Measurements from ENCODE around the gene NOTUM. TPM values are rescaled to one million over a fixed set of nuclear protein-coding genes. Genes with fewer than 3 reads are reported as not detected.
"Not testable (repeated sequence)": the region's sequence is repeated elsewhere in the genome, so short reads cannot be mapped to it uniquely, and the experiment has no call there.

NOTUM gene
- total RNA-seq, 4 donors from 2014 or later = 1.1 to 11.5 (median 1.5) TPM

DNA sequence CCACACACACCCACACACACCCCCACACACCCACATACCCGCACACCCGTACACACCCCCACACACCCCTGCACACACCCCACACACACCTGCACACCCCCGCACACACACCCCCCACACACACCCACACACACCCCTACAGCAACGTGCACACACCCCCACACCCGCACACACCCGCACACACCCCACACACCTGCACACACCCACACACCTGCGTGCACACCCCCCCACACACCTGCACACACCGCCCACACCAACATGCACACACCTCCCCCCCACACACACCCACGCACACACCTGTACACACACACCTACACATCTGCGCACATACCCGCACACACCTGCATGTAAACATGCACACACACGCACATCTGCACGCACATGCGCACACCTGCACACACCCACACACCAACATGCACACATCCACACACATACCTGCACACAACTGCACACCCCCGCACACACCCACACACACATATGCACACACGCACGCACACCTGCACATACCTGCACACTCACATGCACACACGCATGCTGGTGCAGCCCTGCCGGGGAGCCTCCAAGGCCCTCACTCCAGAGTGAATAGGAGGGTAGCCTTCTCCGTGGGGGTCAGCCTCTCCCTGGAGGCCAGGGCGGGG, 23.9 kb upstream of the NOTUM start:
- Histone ChIP-seq H3K27me3 (no peaks in the 10 kb centered on the region), H3K27ac (no peak overlapping the region), H3K36me3 (peaks cover 54% of the 10 kb centered on the region), H3K9me3 (no peaks in the 10 kb centered on the region), H3K4me1 (no peaks in the 10 kb centered on the region), H3K4me3 (no peak overlapping the region)
- no peak for DNase-seq (ENCODE audit: low spot score in 2 of 2)
- 85% methylated on average over 21 of the region's 21 CpGs for WGBS
- TF ChIP-seq POLR2AphosphoS5 (IDR thresholded peaks at IDR 0.05) (no peak), EP300 (IDR thresholded peaks at IDR 0.05) (no peak), POLR2A (IDR thresholded peaks at IDR 0.05) (no peak)
- TF ChIP-seq, protein P1, sequence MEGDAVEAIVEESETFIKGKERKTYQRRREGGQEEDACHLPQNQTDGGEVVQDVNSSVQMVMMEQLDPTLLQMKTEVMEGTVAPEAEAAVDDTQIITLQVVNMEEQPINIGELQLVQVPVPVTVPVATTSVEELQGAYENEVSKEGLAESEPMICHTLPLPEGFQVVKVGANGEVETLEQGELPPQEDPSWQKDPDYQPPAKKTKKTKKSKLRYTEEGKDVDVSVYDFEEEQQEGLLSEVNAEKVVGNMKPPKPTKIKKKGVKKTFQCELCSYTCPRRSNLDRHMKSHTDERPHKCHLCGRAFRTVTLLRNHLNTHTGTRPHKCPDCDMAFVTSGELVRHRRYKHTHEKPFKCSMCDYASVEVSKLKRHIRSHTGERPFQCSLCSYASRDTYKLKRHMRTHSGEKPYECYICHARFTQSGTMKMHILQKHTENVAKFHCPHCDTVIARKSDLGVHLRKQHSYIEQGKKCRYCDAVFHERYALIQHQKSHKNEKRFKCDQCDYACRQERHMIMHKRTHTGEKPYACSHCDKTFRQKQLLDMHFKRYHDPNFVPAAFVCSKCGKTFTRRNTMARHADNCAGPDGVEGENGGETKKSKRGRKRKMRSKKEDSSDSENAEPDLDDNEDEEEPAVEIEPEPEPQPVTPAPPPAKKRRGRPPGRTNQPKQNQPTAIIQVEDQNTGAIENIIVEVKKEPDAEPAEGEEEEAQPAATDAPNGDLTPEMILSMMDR (IDR thresholded peaks at IDR 0.05) = no peak

DNA sequence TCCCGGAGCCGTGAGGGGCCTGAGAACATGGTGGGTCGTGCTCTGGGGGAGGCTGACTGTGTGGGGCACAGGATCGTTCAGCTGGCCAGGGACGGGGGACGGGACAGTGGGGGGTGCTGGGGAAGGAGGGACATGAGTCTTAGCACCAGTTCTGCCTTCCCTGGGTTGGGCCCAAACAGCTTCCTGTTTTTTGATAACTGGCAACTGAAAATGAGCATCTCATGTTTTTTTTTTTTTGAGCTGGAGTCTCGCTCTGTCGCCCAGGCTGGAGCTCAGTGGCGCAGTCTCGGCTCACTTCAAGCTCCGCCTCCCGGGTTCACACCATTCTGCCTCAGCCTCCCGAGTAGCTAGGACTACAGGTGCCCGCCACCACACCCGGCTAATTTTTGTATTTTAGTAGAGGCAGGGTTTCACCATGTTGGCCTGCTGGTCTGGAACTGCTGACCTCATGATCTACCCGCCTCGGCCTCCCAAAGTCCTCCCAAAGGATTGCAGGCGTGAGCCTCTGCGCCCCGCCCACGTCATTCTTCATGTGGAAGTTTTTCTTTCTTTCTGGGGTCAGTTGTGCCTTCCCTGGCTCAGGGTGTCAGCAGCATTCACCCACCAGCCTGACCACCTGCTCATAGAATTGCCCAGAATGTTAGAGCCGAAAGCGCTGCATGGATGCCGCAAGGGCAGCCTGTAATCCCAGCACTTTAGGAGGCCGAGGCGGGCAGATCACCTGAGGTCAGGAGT, 22.8 kb upstream of the NOTUM start:
- peaks cover 58% of the 10 kb centered on the region for H3K36me3 ChIP-seq
- TF ChIP-seq EP300 (IDR thresholded peaks at IDR 0.05) (no peak), POLR2AphosphoS5 (IDR thresholded peaks at IDR 0.05) (no peak), POLR2A (IDR thresholded peaks at IDR 0.05) (no peak)
- TF ChIP-seq, protein P1 (IDR thresholded peaks at IDR 0.05) = no peak
- no peaks in the 10 kb centered on the region for H3K27me3 ChIP-seq
- no peak overlapping the region for H3K27ac ChIP-seq
- 89% methylated on average over 26 of the region's 26 CpGs for WGBS
- no peak for DNase-seq (ENCODE audit: low spot score in 2 of 2)
- H3K9me3 ChIP-seq = no peaks in the 10 kb centered on the region
- no peak overlapping the region for H3K4me3 ChIP-seq
- peaks cover 5% of the 10 kb centered on the region for H3K4me1 ChIP-seq

DNA sequence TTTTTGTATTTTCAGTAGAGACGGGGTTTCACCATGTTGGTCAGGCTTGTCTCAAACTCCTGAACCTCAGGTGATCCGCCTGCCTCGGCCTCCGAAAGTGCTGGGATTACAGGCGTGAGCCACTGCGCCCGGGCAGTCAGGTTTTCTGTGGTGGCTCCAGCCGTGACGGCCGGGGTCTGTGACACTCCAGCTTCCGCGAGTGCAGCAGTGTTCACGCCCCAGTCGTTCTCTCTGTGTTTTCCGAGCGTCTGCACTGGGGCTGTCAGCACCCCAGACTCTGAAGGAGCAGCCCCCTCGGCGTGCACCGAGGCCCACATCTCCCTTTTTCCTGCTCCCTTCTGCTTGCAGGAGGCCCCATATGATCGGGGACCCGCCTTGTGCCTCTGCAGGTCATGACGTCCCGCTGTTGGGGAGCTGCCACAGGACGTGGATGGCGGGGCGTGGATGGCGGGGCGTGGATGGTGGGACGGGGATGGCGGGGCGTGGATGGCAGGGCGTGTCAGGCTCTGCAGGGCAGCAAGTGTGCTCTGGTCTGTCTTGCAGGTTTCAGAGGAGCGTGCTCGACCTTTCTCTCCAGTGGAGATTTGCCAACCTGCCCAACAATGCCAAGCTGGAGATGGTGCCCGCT, 22.1 kb upstream of the NOTUM start:
- DNase-seq (ENCODE audit: low spot score in 2 of 2) = no peak
- Histone ChIP-seq H3K4me1 (peaks cover 10% of the 10 kb centered on the region), H3K36me3 (peaks cover 58% of the 10 kb centered on the region), H3K27me3 (no peaks in the 10 kb centered on the region), H3K4me3 (no peak overlapping the region), H3K27ac (no peak overlapping the region), H3K9me3 (no peaks in the 10 kb centered on the region)
- no peak for TF ChIP-seq POLR2AphosphoS5 (IDR thresholded peaks at IDR 0.05)
- 91% methylated on average over 22 of the region's 35 CpGs for WGBS

DNA sequence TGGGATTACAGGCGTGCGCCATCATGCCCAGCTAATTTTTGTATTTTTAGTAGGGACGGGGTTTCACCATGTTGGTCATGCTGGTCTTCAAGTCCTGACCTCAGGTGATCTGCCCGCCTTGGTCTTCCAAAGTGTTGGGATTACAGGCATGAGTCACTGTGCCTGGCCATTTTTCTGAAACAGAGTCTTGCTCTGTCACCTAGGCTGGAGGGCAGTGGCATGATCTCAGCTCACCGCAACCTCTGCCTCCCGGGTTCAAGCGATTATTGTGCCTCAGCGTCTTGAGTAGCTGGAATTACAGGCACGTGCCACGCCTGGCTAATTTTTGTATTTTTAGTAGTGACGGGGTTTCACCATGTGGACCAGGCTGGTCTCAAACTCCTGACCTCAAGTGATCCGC, 20.5 kb upstream of the NOTUM start:
- peaks cover 16% of the 10 kb centered on the region for H3K4me1 ChIP-seq
- H3K27ac ChIP-seq = not testable (repeated sequence)

DNA sequence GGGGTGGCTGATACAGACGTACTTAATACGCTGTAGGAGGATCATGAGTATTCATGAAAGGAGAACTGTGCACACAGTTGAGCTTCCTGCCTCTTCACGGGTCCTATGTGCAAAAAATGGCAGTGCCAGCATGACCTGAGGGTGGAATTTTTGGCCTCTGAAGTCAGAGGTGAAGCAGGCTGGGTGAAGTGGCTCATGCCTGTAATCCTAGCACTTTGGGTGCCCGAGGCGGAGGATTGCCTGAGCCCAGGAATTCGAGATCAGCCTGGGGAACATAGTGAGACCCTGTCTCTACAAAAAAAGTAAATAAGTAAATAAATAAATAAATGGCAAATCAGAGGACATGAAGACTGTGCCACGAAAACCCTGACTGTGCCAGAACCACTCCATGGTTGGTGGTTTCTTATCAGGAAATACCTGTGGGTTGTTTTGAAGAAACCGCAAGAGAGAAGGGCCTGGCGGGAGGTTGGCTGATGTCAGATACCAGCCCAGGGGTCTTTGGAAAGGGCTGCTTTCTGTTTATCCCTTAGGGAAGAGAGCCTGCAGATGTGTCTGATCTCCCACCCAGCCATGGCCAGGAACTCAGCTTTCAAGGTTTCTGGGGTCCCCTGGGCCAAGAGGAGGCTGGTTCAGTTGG, 19.8 kb upstream of the NOTUM start:
- H3K4me1 ChIP-seq = peaks cover 20% of the 10 kb centered on the region
- H3K9me3 ChIP-seq = no peaks in the 10 kb centered on the region
- TF ChIP-seq POLR2AphosphoS5 (IDR thresholded peaks at IDR 0.05) = no peak
- TF ChIP-seq, protein P1 (IDR thresholded peaks at IDR 0.05) = no peak
- no peak for TF ChIP-seq POLR2A (IDR thresholded peaks at IDR 0.05)
- no peak for TF ChIP-seq EP300 (IDR thresholded peaks at IDR 0.05)
- 76% methylated on average over 9 of the region's 9 CpGs for WGBS
- H3K27ac ChIP-seq = no peak overlapping the region
- H3K4me3 ChIP-seq = no peak overlapping the region
- DNase-seq (ENCODE audit: low spot score in 2 of 2) = no peak
- no peaks in the 10 kb centered on the region for H3K27me3 ChIP-seq
- peaks cover 39% of the 10 kb centered on the region for H3K36me3 ChIP-seq

More for the DNA sequence above, 20.5 kb upstream of the NOTUM start:
- not testable (repeated sequence) for H3K4me3 ChIP-seq; H3K27me3 ChIP-seq; H3K9me3 ChIP-seq; DNase-seq (ENCODE audit: low spot score in 2 of 2)
- WGBS = 93% methylated on average over 12 of the region's 12 CpGs
- peaks cover 46% of the 10 kb centered on the region for H3K36me3 ChIP-seq

DNA sequence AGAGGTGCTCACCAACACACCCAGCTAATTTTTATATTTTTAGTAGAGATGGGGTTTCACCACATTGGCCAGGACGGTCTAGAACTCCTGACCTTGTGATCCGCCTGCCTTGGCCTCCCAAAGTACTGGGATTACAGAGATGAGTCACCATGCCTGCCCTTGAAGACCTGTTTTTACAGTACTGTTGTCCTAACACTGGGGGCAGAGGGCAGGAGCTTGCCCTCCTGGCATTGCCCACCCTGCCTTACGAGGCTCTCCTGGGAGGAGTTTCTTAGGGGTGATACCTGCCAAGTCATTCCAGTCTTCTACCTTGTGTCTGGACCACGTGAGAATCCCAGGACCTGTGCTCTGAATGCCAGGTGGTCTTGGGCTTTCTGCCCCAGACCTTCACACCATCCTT, 19.1 kb upstream of the NOTUM start:
- TF ChIP-seq, protein P1 (IDR thresholded peaks at IDR 0.05) = no peak
- TF ChIP-seq POLR2A (IDR thresholded peaks at IDR 0.05) = no peak
- no peak for TF ChIP-seq EP300 (IDR thresholded peaks at IDR 0.05)
- TF ChIP-seq POLR2AphosphoS5 (IDR thresholded peaks at IDR 0.05) = no peak
- Histone ChIP-seq H3K27me3 (no peaks in the 10 kb centered on the region), H3K4me1 (peaks cover 20% of the 10 kb centered on the region), H3K36me3 (peaks cover 32% of the 10 kb centered on the region), H3K4me3 (no peak overlapping the region), H3K9me3 (no peaks in the 10 kb centered on the region), H3K27ac (no peak overlapping the region)
- 91% methylated on average over 4 of the region's 4 CpGs for WGBS
- no peak for DNase-seq (ENCODE audit: low spot score in 2 of 2)
